ENCODE data around the gene CDC42. TPM values are rescaled to one million over a fixed set of nuclear protein-coding genes. Genes with fewer than 3 reads are reported as not detected.

The CDC42 gene
- total and polyA plus RNA-seq, 2 of the 13 experiments (the other 11 are each of a cell fraction or from before 2014, with no cell fraction given): 138 to 237 TPM

GRCh38 chr1:22048351-22049192 is 3.9 kb upstream of the CDC42 start (continued):
- TF ChIP-seq, protein P1, sequence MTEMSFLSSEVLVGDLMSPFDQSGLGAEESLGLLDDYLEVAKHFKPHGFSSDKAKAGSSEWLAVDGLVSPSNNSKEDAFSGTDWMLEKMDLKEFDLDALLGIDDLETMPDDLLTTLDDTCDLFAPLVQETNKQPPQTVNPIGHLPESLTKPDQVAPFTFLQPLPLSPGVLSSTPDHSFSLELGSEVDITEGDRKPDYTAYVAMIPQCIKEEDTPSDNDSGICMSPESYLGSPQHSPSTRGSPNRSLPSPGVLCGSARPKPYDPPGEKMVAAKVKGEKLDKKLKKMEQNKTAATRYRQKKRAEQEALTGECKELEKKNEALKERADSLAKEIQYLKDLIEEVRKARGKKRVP (CRISPR knock-in tag; IDR thresholded peaks at IDR 0.05): peak in 1 of 2 experiments; percentile 65; a peak in 2 of 4 replicates
- TF ChIP-seq THAP7 (CRISPR knock-in tag; IDR thresholded peaks at IDR 0.05) (no peak), MZF1 (CRISPR knock-in tag; IDR thresholded peaks at IDR 0.05; ENCODE audit: borderline replicate concordance) (no peak), ZNF550 (CRISPR knock-in tag; IDR thresholded peaks at IDR 0.05; ENCODE audit: borderline replicate concordance) (no peak), IRF2 (CRISPR knock-in tag; IDR thresholded peaks at IDR 0.05) (no peak), ZMAT3 (CRISPR knock-in tag; conservative IDR thresholded peaks at IDR 0.05) (no peak), ZNF879 (CRISPR knock-in tag; IDR thresholded peaks at IDR 0.05) (no peak), CHCHD3 (CRISPR knock-in tag; IDR thresholded peaks at IDR 0.05) (no peak), ZNF850 (CRISPR knock-in tag; conservative IDR thresholded peaks at IDR 0.05) (no peak), ZNF572 (CRISPR knock-in tag; IDR thresholded peaks at IDR 0.05) (no peak), ATF7-NPFF (CRISPR knock-in tag; IDR thresholded peaks at IDR 0.05; ENCODE audit: low read depth) (no peak), ZFX (CRISPR knock-in tag; IDR thresholded peaks at IDR 0.05; ENCODE audit: low read depth) (no peak), LRRFIP1 (CRISPR knock-in tag; conservative IDR thresholded peaks at IDR 0.05) (no peak), ZNF703 (CRISPR knock-in tag; IDR thresholded peaks at IDR 0.05; ENCODE audit: borderline replicate concordance) (no peak), NPAS2 (CRISPR knock-in tag; IDR thresholded peaks at IDR 0.05; ENCODE audit: borderline replicate concordance) (no peak), REL (CRISPR knock-in tag; conservative IDR thresholded peaks at IDR 0.05) (no peak), ZNF414 (CRISPR knock-in tag; IDR thresholded peaks at IDR 0.05) (no peak), ZFAT (CRISPR knock-in tag; conservative IDR thresholded peaks at IDR 0.05) (no peak), ZNF484 (CRISPR knock-in tag; IDR thresholded peaks at IDR 0.05; ENCODE audit: borderline replicate concordance, low read depth) (no peak), MXD4 (CRISPR knock-in tag; IDR thresholded peaks at IDR 0.05) (peak; percentile 49; the same call in 1 of the 2 replicates), KLF9 (CRISPR knock-in tag; IDR thresholded peaks at IDR 0.05; ENCODE audit: low read depth) (no peak), CCDC6 (CRISPR knock-in tag; IDR thresholded peaks at IDR 0.05) (no peak), ZNF24 (IDR thresholded peaks at IDR 0.05) (no peak), HMG20B (CRISPR knock-in tag; conservative IDR thresholded peaks at IDR 0.05) (no peak)
- TF ChIP-seq, protein P2, sequence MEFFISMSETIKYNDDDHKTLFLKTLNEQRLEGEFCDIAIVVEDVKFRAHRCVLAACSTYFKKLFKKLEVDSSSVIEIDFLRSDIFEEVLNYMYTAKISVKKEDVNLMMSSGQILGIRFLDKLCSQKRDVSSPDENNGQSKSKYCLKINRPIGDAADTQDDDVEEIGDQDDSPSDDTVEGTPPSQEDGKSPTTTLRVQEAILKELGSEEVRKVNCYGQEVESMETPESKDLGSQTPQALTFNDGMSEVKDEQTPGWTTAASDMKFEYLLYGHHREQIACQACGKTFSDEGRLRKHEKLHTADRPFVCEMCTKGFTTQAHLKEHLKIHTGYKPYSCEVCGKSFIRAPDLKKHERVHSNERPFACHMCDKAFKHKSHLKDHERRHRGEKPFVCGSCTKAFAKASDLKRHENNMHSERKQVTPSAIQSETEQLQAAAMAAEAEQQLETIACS (CRISPR knock-in tag; IDR thresholded peaks at IDR 0.05): no peak

All from HepG2 (cell line).